ENCODE results near the gene CBFA2T3.

GRCh38 chr16:88882358-88883030, 94.5 kb downstream of the CBFA2T3 start:
- no peak for TF ChIP-seq CTCF (IDR thresholded peaks at IDR 0.05)
- TF ChIP-seq POLR2A (IDR thresholded peaks at IDR 0.05): no peak
